Measurements from ENCODE around the gene UTS2R.

The UTS2R gene

GRCh38 chr17:82371333-82372248, at the start of gene UTS2R:
Gene UTS2R (plus strand): TSS chr17:82371765. CDS start chr17:82374325, 2,560 bp downstream.
- DNase-seq (ENCODE audit: low read depth in 2 of 2): no peak

- no peak for DNase-seq (ENCODE audit: low read depth in 2 of 2)
Observed at GRCh38 chr17:82321947-82322466, 49.6 kb upstream of the UTS2R start.

GRCh38 chr17:82322526-82323453, 48.8 kb upstream of the UTS2R start:
- DNase-seq (ENCODE audit: low read depth in 2 of 2): no peak

GRCh38 chr17:82323514-82324234, 47.9 kb upstream of the UTS2R start:
- DNase-seq (ENCODE audit: low read depth in 2 of 2): no peak

- DNase-seq (ENCODE audit: low read depth in 2 of 2): no peak
Observed at GRCh38 chr17:82324566-82325285, 46.8 kb upstream of the UTS2R start.

- no peak for DNase-seq (ENCODE audit: low read depth in 2 of 2)
Observed at GRCh38 chr17:82325286-82326180, 46.0 kb upstream of the UTS2R start.

GRCh38 chr17:82327289-82327688, 44.3 kb upstream of the UTS2R start:
- DNase-seq (ENCODE audit: low read depth in 2 of 2): no peak

- DNase-seq (ENCODE audit: low read depth in 2 of 2): no peak
Observed at GRCh38 chr17:82327757-82328140, 43.8 kb upstream of the UTS2R start.

- DNase-seq (ENCODE audit: low read depth in 2 of 2): no peak
Observed at GRCh38 chr17:82328141-82328993, 43.2 kb upstream of the UTS2R start.

- no peak for DNase-seq (ENCODE audit: low read depth in 2 of 2)
Observed at GRCh38 chr17:82328994-82329507, 42.5 kb upstream of the UTS2R start.

GRCh38 chr17:82329683-82330321, 41.8 kb upstream of the UTS2R start:
- no peak for DNase-seq (ENCODE audit: low read depth in 2 of 2)

GRCh38 chr17:82330322-82331239, 41.0 kb upstream of the UTS2R start:
- no peak for DNase-seq (ENCODE audit: low read depth in 2 of 2)

GRCh38 chr17:82331345-82331939, 40.1 kb upstream of the UTS2R start:
- DNase-seq (ENCODE audit: low read depth in 2 of 2): no peak

GRCh38 chr17:82332669-82333278, 38.8 kb upstream of the UTS2R start:
- DNase-seq (ENCODE audit: low read depth in 2 of 2): no peak

GRCh38 chr17:82333279-82334171, 38.0 kb upstream of the UTS2R start, which contains the start of gene SECTM1:
Gene SECTM1 (minus strand): TSS chr17:82333766. CDS start chr17:82327240, 6,526 bp downstream.
- no peak for DNase-seq (ENCODE audit: low read depth in 2 of 2)
